Activated T-cell treated with anti-CD3 and anti-CD28 coated beads, Interleukin-2, amount 50 U/mL, for 72 hours (primary cell): ENCODE data around the gene DEFB129. TPM values are rescaled to one million over a fixed set of nuclear protein-coding genes. Genes with fewer than 3 reads are reported as not detected.
"Not testable (repeated sequence)": the region's sequence is repeated elsewhere in the genome, so short reads cannot be mapped to it uniquely, and the experiment has no call there.

Source experiments
- ATAC-seq, 2 donors: fragments of 150-1000 bp; cut with Tn5 transposase; replicated peaks in 1 of 2; 2 replicates each; pipeline ENCODE4 v1.10.0; 2021; ENCODE audit warnings: moderate library complexity in 2 of 2, mild to moderate bottlenecking in 1 of 2
- DNase-seq, 2 donors: peaks; one replicate each; pipeline ENCODE4 v3.0.0; 2021 to 2022; ENCODE audit warnings: mixed read lengths in 1 of 2
- H3K27ac Mint-ChIP-seq: one replicate; pipeline ENCODE4 v1.8.0; 2022; ENCODE audit warnings: mild to moderate bottlenecking, moderate library complexity, mixed read lengths
- H3K27me3 Mint-ChIP-seq: one replicate; pipeline ENCODE4 v1.8.0; 2022; ENCODE audit warnings: low read depth, mixed read lengths
- H3K36me3 Mint-ChIP-seq, 2 donors: one replicate each; pipeline ENCODE4 v1.8.0; 2022; ENCODE audit warnings: mixed read lengths in 2 of 2, mild to moderate bottlenecking in 1 of 2; ENCODE audit not compliant: insufficient read depth in 2 of 2
- H3K4me1 Mint-ChIP-seq: one replicate; pipeline ENCODE4 v1.8.0; 2022; ENCODE audit warnings: low read depth, mixed read lengths
- H3K4me3 Mint-ChIP-seq, 2 donors: one replicate each; pipeline ENCODE4 v1.8.0; 2022; ENCODE audit warnings: mild to moderate bottlenecking in 2 of 2, mixed read lengths in 2 of 2, moderate library complexity in 2 of 2
- H3K9me3 Mint-ChIP-seq, 2 donors: one replicate each; pipeline ENCODE4 v1.8.0; 2022; ENCODE audit warnings: mixed read lengths in 2 of 2
- total RNA-seq, 2 donors: library from RNA; stranded (reverse); gene quantifications; one replicate each; pipeline ENCODE4 v1.2.3, GENCODE V29; 2022

Gene DEFB129
- total RNA-seq = not detected

DNA sequence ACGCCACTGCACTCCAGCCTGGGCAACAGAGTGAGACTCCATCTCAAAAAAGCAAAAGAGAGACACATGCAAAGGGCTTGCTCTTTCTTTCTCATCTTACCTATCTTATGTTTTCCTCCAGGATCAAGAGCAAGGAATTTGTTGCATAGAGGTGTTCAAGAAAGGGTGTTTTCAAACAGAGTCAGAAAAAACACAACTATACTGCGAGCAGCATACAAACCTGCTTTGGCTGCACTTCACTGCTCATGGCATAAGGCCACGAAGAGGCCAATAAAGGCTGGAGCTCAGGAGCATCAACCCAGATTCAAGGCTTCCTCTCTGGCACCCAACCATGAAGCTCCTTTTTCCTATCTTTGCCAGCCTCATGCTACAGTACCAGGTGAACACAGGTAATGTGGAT is at the start of gene DEFB129:
TSS of gene DEFB129 (plus strand) at position 301 of the 400 bp plus-strand sequence. CDS start at position 332, 31 bp downstream.
- no peak for DNase-seq
- H3K4me3 Mint-ChIP-seq = no peak within 1 kb of the TSS
- peaks cover 0 to 1% of the 10 kb centered on the region in 2 donors for H3K9me3 Mint-ChIP-seq
- H3K4me1 Mint-ChIP-seq = peaks cover 13% of the 10 kb centered on the region
- H3K27me3 Mint-ChIP-seq = peaks cover 4% of the 10 kb centered on the region
- H3K36me3 Mint-ChIP-seq = peaks cover 0 to 1% of the 10 kb centered on the region in 2 donors
- no peak within 1 kb of the TSS for H3K27ac Mint-ChIP-seq
- no peak for ATAC-seq

DNA sequence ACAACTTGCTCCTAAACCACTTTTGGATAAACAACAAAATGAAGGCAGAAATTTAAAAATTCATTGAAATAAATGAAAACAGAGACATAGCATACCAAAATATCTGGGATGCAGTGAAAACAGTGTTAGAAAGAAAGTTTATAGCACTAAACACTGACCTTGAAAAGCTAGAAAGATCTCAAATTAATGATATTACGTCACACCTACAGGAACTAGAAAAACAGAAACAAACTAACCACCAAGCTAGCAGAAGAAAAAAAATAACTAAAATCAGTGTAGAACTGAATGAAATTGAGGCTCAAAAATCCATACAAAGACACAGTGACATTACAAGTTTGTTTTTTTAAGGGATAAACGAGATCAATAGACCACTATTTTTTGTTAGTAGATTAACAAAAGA is 42.8 kb upstream of the DEFB129 start:
- Mint-ChIP-seq H3K36me3 (peaks cover 5 to 9% of the 10 kb centered on the region in 2 donors), H3K27ac (no peak overlapping the region), H3K9me3 (peaks cover 0 to 11% of the 10 kb centered on the region in 2 donors), H3K4me1 (no peaks in the 10 kb centered on the region), H3K27me3 (peaks cover 66% of the 10 kb centered on the region), H3K4me3 (no peak overlapping the region)
- DNase-seq (no peak), ATAC-seq (no peak)

GRCh38 chr20:187733-188132 is 39.3 kb upstream of the DEFB129 start:
- H3K27me3 Mint-ChIP-seq = peaks cover 74% of the 10 kb centered on the region

DNA sequence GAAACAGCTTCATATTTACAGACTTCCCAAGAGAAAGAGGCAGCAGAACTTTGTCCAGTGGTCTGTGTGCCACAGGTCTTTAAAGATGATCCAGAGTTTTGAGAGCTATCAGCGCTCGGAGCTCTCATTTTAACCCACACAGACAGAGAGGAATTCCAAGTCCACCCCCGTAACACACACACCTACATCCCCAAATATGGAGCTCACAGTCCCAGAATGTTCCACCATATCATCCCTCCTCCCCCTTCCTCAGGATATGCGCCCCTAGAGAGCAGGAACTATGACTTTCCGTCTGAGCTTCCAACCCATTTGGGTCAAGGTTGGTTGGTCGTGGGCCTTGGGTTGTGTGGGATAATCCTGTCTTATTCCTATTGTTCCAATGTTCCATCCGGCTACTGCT is 37.4 kb upstream of the DEFB129 start, which contains the start of gene DEFB128:
TSS of gene DEFB128 (minus strand) at position 101 of the 400 bp plus-strand sequence. CDS start at position 13, 88 bp downstream.
- Mint-ChIP-seq H3K27ac (no peak within 1 kb of the TSS), H3K4me1 (no peaks in the 10 kb centered on the region), H3K27me3 (peaks cover 55% of the 10 kb centered on the region), H3K9me3 (peaks cover 0 to 11% of the 10 kb centered on the region in 2 donors), H3K4me3 (no peak within 1 kb of the TSS), H3K36me3 (peaks cover 4 to 6% of the 10 kb centered on the region in 2 donors)
- no peak for DNase-seq
- no peak for ATAC-seq

More at GRCh38 chr20:187733-188132, 39.3 kb upstream of the DEFB129 start:
- H3K4me1 Mint-ChIP-seq = no peaks in the 10 kb centered on the region
- no peak for ATAC-seq
- H3K4me3 Mint-ChIP-seq = no peak overlapping the region
- DNase-seq = no peak
- H3K9me3 Mint-ChIP-seq = peaks cover 0 to 15% of the 10 kb centered on the region in 2 donors
- peaks cover 5 to 11% of the 10 kb centered on the region in 2 donors for H3K36me3 Mint-ChIP-seq
- no peak overlapping the region for H3K27ac Mint-ChIP-seq

- Mint-ChIP-seq H3K36me3 (no peaks in the 10 kb centered on the region), H3K4me1 (peaks cover 7% of the 10 kb centered on the region), H3K27me3 (peaks cover 25% of the 10 kb centered on the region), H3K4me3 (no peak overlapping the region), H3K9me3 (peaks cover 2% of the 10 kb centered on the region in 2 donors), H3K27ac (no peak overlapping the region)
- DNase-seq = no peak
- ATAC-seq = no peak
Measured at GRCh38 chr20:198225-198624, 28.8 kb upstream of the DEFB129 start.

DNA sequence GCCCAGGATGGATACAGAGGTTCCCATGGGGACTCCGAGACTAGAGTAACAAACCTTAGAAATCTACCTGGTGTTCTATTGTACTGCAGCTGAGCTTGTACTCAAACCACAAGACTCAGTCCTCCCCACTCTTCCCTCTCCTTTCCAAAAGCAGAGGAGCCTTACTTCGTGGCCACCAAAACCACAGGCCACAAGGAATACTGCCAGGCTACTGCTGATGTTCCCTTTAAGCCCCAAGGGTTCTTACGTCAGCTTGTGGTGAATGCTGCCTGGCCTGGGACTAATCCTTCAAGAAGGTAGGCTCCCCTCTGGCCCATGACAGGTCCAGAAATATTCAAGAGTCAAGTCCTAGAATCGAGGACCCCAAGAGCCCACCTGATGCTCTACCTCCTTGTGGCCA is 27.1 kb upstream of the DEFB129 start:
- Mint-ChIP-seq H3K9me3 (peaks cover 2% of the 10 kb centered on the region in 2 donors), H3K36me3 (no peaks in the 10 kb centered on the region), H3K27ac (no peak overlapping the region), H3K4me1 (peaks cover 7% of the 10 kb centered on the region), H3K4me3 (no peak overlapping the region), H3K27me3 (peaks cover 25% of the 10 kb centered on the region)
- ATAC-seq (no peak), DNase-seq (no peak)

GRCh38 chr20:203630-204029 is 23.4 kb upstream of the DEFB129 start:
- not testable (repeated sequence) for H3K4me1 Mint-ChIP-seq, H3K36me3 Mint-ChIP-seq, DNase-seq, H3K4me3 Mint-ChIP-seq, H3K9me3 Mint-ChIP-seq, ATAC-seq, H3K27ac Mint-ChIP-seq
- peaks cover 25% of the 10 kb centered on the region for H3K27me3 Mint-ChIP-seq

GRCh38 chr20:208942-209566 is 18.0 kb upstream of the DEFB129 start:
- ATAC-seq (peak; percentile 88), DNase-seq (peak; percentile 4 to 10)
- Mint-ChIP-seq H3K9me3 (no peaks in the 10 kb centered on the region), H3K27me3 (no peaks in the 10 kb centered on the region), H3K36me3 (no peaks in the 10 kb centered on the region), H3K27ac (no peak overlapping the region), H3K4me3 (no peak overlapping the region), H3K4me1 (no peaks in the 10 kb centered on the region)

DNA sequence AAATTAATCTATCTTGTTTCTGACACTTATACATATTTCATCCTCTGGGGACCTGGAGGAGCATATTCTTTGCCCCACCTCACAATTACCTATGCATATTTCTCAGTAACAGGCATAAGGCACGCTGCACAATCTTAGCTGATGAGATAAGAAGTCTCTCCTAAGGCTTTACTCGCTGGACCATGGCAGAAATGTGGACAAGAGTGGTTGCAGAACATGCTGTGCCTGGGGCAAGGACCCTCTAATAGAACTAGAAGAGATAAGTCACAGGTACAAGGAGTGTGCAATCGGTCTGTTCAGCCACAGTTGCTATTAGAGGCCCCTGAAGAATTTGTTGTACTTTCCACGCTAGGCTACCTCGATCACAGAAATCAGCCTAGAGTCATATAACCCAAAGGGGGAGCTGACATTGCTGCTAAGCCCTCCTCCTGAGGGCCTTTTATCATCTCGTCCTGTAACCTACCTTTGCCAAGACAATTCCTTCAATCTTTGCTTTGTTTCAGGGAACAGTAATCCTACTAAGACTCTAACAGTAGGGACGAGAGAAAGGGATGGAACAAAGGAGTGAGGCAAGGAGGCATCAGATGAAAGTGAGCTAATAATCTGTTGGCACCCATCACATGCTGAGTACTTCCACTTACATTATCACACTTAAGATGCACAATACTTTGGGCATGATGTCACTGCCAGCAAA is 16.1 kb upstream of the DEFB129 start:
- ATAC-seq (no peak), DNase-seq (no peak)
- H3K27me3 Mint-ChIP-seq = no peaks in the 10 kb centered on the region
- no peaks in the 10 kb centered on the region for H3K4me1 Mint-ChIP-seq
- no peaks in the 10 kb centered on the region for H3K9me3 Mint-ChIP-seq
- H3K4me3 Mint-ChIP-seq = no peak overlapping the region
- H3K27ac Mint-ChIP-seq = no peak overlapping the region
- no peaks in the 10 kb centered on the region for H3K36me3 Mint-ChIP-seq

DNA sequence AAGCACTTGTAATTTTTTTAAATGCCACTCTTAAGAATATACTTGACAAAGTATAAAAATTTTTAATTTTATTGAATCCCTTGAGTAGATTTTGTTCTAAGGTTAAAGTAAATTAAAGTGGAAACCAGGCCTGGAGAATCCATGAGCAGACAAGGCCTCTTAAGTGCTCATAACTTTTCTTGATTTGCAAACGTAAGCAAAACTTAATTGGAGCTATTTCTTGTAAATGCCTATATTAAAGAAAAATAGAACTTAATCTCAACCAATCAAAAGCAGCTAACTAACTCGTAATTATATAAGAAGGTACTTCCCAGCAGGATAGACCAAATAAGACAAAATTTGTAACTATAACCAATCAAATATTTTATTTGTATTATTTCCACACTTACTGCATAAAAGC is 12.7 kb upstream of the DEFB129 start:
- no peaks in the 10 kb centered on the region for H3K36me3 Mint-ChIP-seq
- no peaks in the 10 kb centered on the region for H3K27me3 Mint-ChIP-seq
- no peak overlapping the region for H3K27ac Mint-ChIP-seq
- H3K4me3 Mint-ChIP-seq = no peak overlapping the region
- H3K9me3 Mint-ChIP-seq = no peaks in the 10 kb centered on the region
- H3K4me1 Mint-ChIP-seq = no peaks in the 10 kb centered on the region
- no peak for DNase-seq
- no peak for ATAC-seq

DNA sequence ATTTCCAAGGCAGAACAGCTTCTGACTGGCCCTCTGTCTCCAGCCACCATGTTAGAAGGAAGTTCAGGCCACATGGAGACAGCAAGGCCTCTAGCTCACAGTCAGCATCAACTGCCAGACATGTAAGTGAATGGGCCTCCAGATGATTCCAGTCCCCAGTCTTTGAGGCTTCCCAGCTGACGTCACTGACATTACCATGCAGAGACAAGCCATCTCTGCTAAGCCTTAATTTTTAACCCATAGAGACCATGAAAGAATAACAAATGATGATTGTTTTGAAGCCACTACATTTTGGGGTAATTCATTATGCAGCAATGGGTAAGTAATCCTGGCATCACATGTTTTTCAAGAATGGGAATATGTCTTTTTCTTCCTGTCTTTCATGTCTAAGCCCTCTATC is 11.3 kb upstream of the DEFB129 start:
- Mint-ChIP-seq H3K4me3 (no peak overlapping the region), H3K4me1 (no peaks in the 10 kb centered on the region), H3K9me3 (no peaks in the 10 kb centered on the region), H3K36me3 (no peaks in the 10 kb centered on the region), H3K27me3 (peaks cover 13% of the 10 kb centered on the region), H3K27ac (no peak overlapping the region)
- ATAC-seq (no peak), DNase-seq (no peak)

- Mint-ChIP-seq H3K4me3 (no peak overlapping the region), H3K36me3 (no peaks in the 10 kb centered on the region), H3K27ac (no peak overlapping the region), H3K4me1 (no peaks in the 10 kb centered on the region), H3K27me3 (peaks cover 17% of the 10 kb centered on the region), H3K9me3 (no peaks in the 10 kb centered on the region)
- no peak for DNase-seq
- no peak for ATAC-seq
Measured at GRCh38 chr20:217266-217665, 9.8 kb upstream of the DEFB129 start.

GRCh38 chr20:219290-220115 is 7.6 kb upstream of the DEFB129 start:
- H3K4me3 Mint-ChIP-seq = no peak overlapping the region
- no peaks in the 10 kb centered on the region for H3K4me1 Mint-ChIP-seq
- H3K36me3 Mint-ChIP-seq = no peaks in the 10 kb centered on the region
- H3K9me3 Mint-ChIP-seq = no peaks in the 10 kb centered on the region
- peaks cover 21% of the 10 kb centered on the region for H3K27me3 Mint-ChIP-seq
- H3K27ac Mint-ChIP-seq = no peak overlapping the region
- DNase-seq (no peak), ATAC-seq (no peak)
